HG03280 (cell line): Measurements from ENCODE around the gene PCNX3.

ENCODE experiments used
- ATAC-seq: cut with Tn5 transposase; IDR thresholded peaks from one replicate; pipeline ENCODE4 v1.9.1; 2021; ENCODE audit warnings: mild to moderate bottlenecking, moderate library complexity; ENCODE audit not compliant: unreplicated experiment

The PCNX3 gene

GRCh38 chr11:65615229-65615949, at the start of gene PCNX3:
PCNX3 (plus strand) TSS chr11:65615776; CDS start chr11:65616312, 536 bp downstream.
- peak; percentile 81 for ATAC-seq

- peak; percentile 3 for ATAC-seq
These were observed 46.2 kb upstream of the PCNX3 start for GRCh38 chr11:65569164-65569972.

GRCh38 chr11:65569973-65570918, 45.3 kb upstream of the PCNX3 start, which contains the start of gene ZNRD2:
ZNRD2 (plus strand) TSS chr11:65570477; CDS start chr11:65570492, 15 bp downstream.
- peak; percentile 57 for ATAC-seq

- ATAC-seq: no peak
These were observed 44.2 kb upstream of the PCNX3 start for GRCh38 chr11:65571420-65571819.

GRCh38 chr11:65571940-65572339, 43.6 kb upstream of the PCNX3 start:
- no peak for ATAC-seq

- no peak for ATAC-seq
These were observed 43.1 kb upstream of the PCNX3 start, which contains the start of gene FAM89B for GRCh38 chr11:65572356-65573051. FAM89B (plus strand) TSS chr11:65572538; CDS start chr11:65572670, 132 bp downstream.

GRCh38 chr11:65573391-65574079, 42.0 kb upstream of the PCNX3 start:
- ATAC-seq: no peak

GRCh38 chr11:65574109-65574810, 41.3 kb upstream of the PCNX3 start:
- peak; percentile 34 for ATAC-seq

- ATAC-seq: no peak
These were observed 40.6 kb upstream of the PCNX3 start for GRCh38 chr11:65574811-65575567.

- ATAC-seq: peak; percentile 26
These were observed 39.9 kb upstream of the PCNX3 start, which contains the start of gene EHBP1L1 for GRCh38 chr11:65575568-65576231. EHBP1L1 (plus strand) TSS chr11:65576053; CDS start chr11:65576303, 250 bp downstream.

GRCh38 chr11:65576232-65576866, 39.2 kb upstream of the PCNX3 start:
- ATAC-seq: peak; percentile 5

GRCh38 chr11:65576867-65577755, 38.5 kb upstream of the PCNX3 start:
- no peak for ATAC-seq

- no peak for ATAC-seq
These were observed 37.8 kb upstream of the PCNX3 start for GRCh38 chr11:65577756-65578109.

- no peak for ATAC-seq
These were observed 37.4 kb upstream of the PCNX3 start for GRCh38 chr11:65578134-65578533.

GRCh38 chr11:65578667-65579066, 36.9 kb upstream of the PCNX3 start:
- ATAC-seq: no peak

GRCh38 chr11:65579291-65579690, 36.3 kb upstream of the PCNX3 start:
- ATAC-seq: no peak
